MM.1S (cell line): ENCODE measurements around the gene DCLK1.

Source experiments
- DNase-seq: peaks from one replicate; pipeline ENCODE4 v3.0.0-alpha.2; 2015
- H2AFZ ChIP-seq: fragments of 300-600 bp; sonication (generic); 2 replicates; pipeline ENCODE4 v1.6.0; 2016; ENCODE audit warnings: antibody characterized with exemption, low read length
- H3F3A ChIP-seq: fragments of 300-600 bp; sonication (generic); 2 replicates; pipeline ENCODE4 v1.6.1; 2016; ENCODE audit warnings: mild to moderate bottlenecking, antibody characterized with exemption, low read length, moderate library complexity, mixed read lengths; ENCODE audit not compliant: insufficient read depth
- H3K27ac ChIP-seq: fragments of 300-600 bp; sonication (generic); 2 replicates; pipeline ENCODE4 v1.5.1; 2016; ENCODE audit warnings: mild to moderate bottlenecking, low read length
- H3K27me3 ChIP-seq: fragments of 300-600 bp; sonication (generic); replicated peaks from 2 replicates; pipeline ENCODE4 v1.6.0; 2016; ENCODE audit warnings: low read length; ENCODE audit not compliant: insufficient read depth
- H3K36me3 ChIP-seq: fragments of 300-600 bp; sonication (generic); replicated peaks from 2 replicates; pipeline ENCODE4 v1.6.1; 2016; ENCODE audit warnings: mild to moderate bottlenecking, low read length, mixed read lengths; ENCODE audit not compliant: insufficient read depth
- H3K4me1 ChIP-seq: fragments of 300-600 bp; sonication (generic); 2 replicates; pipeline ENCODE4 v1.6.1; 2016; ENCODE audit warnings: low read length, mixed read lengths
- H3K4me2 ChIP-seq: fragments of 300-600 bp; sonication (generic); 2 replicates; pipeline ENCODE4 v1.6.0; 2016; ENCODE audit warnings: low read depth, low read length
- H3K4me3 ChIP-seq: fragments of 300-600 bp; sonication (generic); 2 replicates; pipeline ENCODE4 v1.5.1; 2016; ENCODE audit warnings: low read length, mixed read lengths
- H3K79me2 ChIP-seq: fragments of 300-600 bp; sonication (generic); 2 replicates; pipeline ENCODE4 v1.6.1; 2016; ENCODE audit warnings: mixed run types, low read length, mixed read lengths
- H3K9ac ChIP-seq: fragments of 300-600 bp; sonication (generic); 2 replicates; pipeline ENCODE4 v1.6.1; 2016; ENCODE audit warnings: low read length, mixed read lengths
- H3K9me2 ChIP-seq: fragments of 300-600 bp; sonication (generic); replicated peaks from 2 replicates; pipeline ENCODE4 v1.6.1; 2016; ENCODE audit warnings: mild to moderate bottlenecking, low read length, mixed read lengths; ENCODE audit not compliant: insufficient read depth
- H3K9me3 ChIP-seq: fragments of 300-600 bp; sonication (generic); replicated peaks from 2 replicates; pipeline ENCODE4 v1.6.1; 2016; ENCODE audit warnings: mild to moderate bottlenecking, low read length, mixed read lengths; ENCODE audit not compliant: insufficient read depth
- H4K20me1 ChIP-seq: fragments of 300-600 bp; sonication (generic); 2 replicates; pipeline ENCODE4 v1.6.1; 2016; ENCODE audit warnings: mild to moderate bottlenecking, low read length, moderate library complexity, mixed read lengths; ENCODE audit not compliant: insufficient read depth
- CTCF ChIP-seq: fragments of 300-600 bp; sonication (generic); IDR thresholded peaks from 2 replicates; pipeline ENCODE4 v1.5.1; 2016; ENCODE audit warnings: antibody characterized with exemption, low read length, mixed read lengths
- EZH2 ChIP-seq: fragments of 300-600 bp; sonication (generic); optimal IDR thresholded peaks from 2 replicates; pipeline ENCODE3; 2017; ENCODE audit warnings: low read depth, mild to moderate bottlenecking, antibody characterized with exemption, low read length, mixed read lengths
- EZH2phosphoT487 ChIP-seq: fragments of 300-600 bp; sonication (generic); IDR thresholded peaks from 2 replicates; pipeline ENCODE4 v1.6.1; 2018; ENCODE audit warnings: antibody characterized with exemption, low read length

DCLK1 gene

GRCh38 chr13:35851356-35851755, 279.8 kb downstream of the DCLK1 start:
- Histone ChIP-seq H3K9me3 (no peaks in the 10 kb centered on the region), H3K9me2 (no peaks in the 10 kb centered on the region), H2AFZ (no peak overlapping the region), H4K20me1 (no peaks in the 10 kb centered on the region), H3K4me2 (no peak overlapping the region), H3K4me3 (no peak overlapping the region), H3K27ac (no peak overlapping the region), H3F3A (no peaks in the 10 kb centered on the region), H3K27me3 (no peaks in the 10 kb centered on the region), H3K36me3 (no peaks in the 10 kb centered on the region), H3K4me1 (no peaks in the 10 kb centered on the region), H3K9ac (no peak overlapping the region), H3K79me2 (no peaks in the 10 kb centered on the region)
- TF ChIP-seq EZH2 (no peak), EZH2phosphoT487 (no peak), CTCF (no peak)
- no peak for DNase-seq

- Histone ChIP-seq H3F3A (no peaks in the 10 kb centered on the region), H3K4me2 (no peak overlapping the region), H3K36me3 (no peaks in the 10 kb centered on the region), H3K27ac (no peak overlapping the region), H3K4me1 (no peaks in the 10 kb centered on the region), H3K9ac (no peak overlapping the region), H3K9me3 (no peaks in the 10 kb centered on the region), H3K4me3 (no peak overlapping the region), H3K79me2 (no peaks in the 10 kb centered on the region), H4K20me1 (no peaks in the 10 kb centered on the region), H3K27me3 (no peaks in the 10 kb centered on the region), H2AFZ (no peak overlapping the region), H3K9me2 (no peaks in the 10 kb centered on the region)
- TF ChIP-seq CTCF, result no peak
- no peak for TF ChIP-seq EZH2phosphoT487
- no peak for TF ChIP-seq EZH2
- DNase-seq, result no peak
These were observed 280.6 kb downstream of the DCLK1 start for GRCh38 chr13:35850569-35850968.

GRCh38 chr13:35849256-35849644, 281.9 kb downstream of the DCLK1 start:
- Histone ChIP-seq H3K9me3 (no peaks in the 10 kb centered on the region), H3K9ac (no peak overlapping the region), H2AFZ (no peak overlapping the region), H3K79me2 (no peaks in the 10 kb centered on the region), H3K4me3 (no peak overlapping the region), H3K4me2 (no peak overlapping the region), H3K4me1 (no peaks in the 10 kb centered on the region), H3F3A (no peaks in the 10 kb centered on the region), H3K27ac (no peak overlapping the region), H3K27me3 (no peaks in the 10 kb centered on the region), H3K36me3 (no peaks in the 10 kb centered on the region), H3K9me2 (no peaks in the 10 kb centered on the region), H4K20me1 (no peaks in the 10 kb centered on the region)
- TF ChIP-seq CTCF (no peak), EZH2phosphoT487 (no peak), EZH2 (no peak)
- DNase-seq, result no peak
